G401.6 (cell line): ENCODE results near the gene PRPF40B.
"Not testable (repeated sequence)": the region's sequence is repeated elsewhere in the genome, so short reads cannot be mapped to it uniquely, and the experiment has no call there.

Experiments
- FAIRE-seq: peaks from 2 replicates; lab custom pipeline; 2012; peaks lifted over from hg19 to GRCh38; lab: Jason Lieb, UNC

PRPF40B gene

GRCh38 chr12:49623142-49623904 is at the start of gene PRPF40B:
TSS of gene PRPF40B (plus strand) at chr12:49623561. CDS start at chr12:49623591, 30 bp downstream.
- FAIRE-seq, result no peak

- no peak for FAIRE-seq
These were observed 45.6 kb upstream of the PRPF40B start for GRCh38 chr12:49577589-49578315.

- no peak for FAIRE-seq
These were observed 44.8 kb upstream of the PRPF40B start for GRCh38 chr12:49578471-49579112.

GRCh38 chr12:49580572-49581535 is 42.5 kb upstream of the PRPF40B start:
- peak; percentile 47 for FAIRE-seq

- FAIRE-seq, result no peak
These were observed 41.2 kb upstream of the PRPF40B start for GRCh38 chr12:49582201-49582600.

- no peak for FAIRE-seq
These were observed 40.5 kb upstream of the PRPF40B start for GRCh38 chr12:49582850-49583249.

- FAIRE-seq, result no peak
These were observed 39.8 kb upstream of the PRPF40B start for GRCh38 chr12:49583366-49584094.

- FAIRE-seq, result no peak
These were observed 38.8 kb upstream of the PRPF40B start for GRCh38 chr12:49584591-49584990.

- no peak for FAIRE-seq
These were observed 37.6 kb upstream of the PRPF40B start for GRCh38 chr12:49585477-49586459.

GRCh38 chr12:49587174-49587908 is 36.0 kb upstream of the PRPF40B start:
- no peak for FAIRE-seq

- no peak for FAIRE-seq
These were observed 35.1 kb upstream of the PRPF40B start for GRCh38 chr12:49588281-49588680.

- no peak for FAIRE-seq
These were observed 34.4 kb upstream of the PRPF40B start for GRCh38 chr12:49588721-49589516.

GRCh38 chr12:49598527-49598926 is 24.8 kb upstream of the PRPF40B start:
- no peak for FAIRE-seq

- FAIRE-seq, result no peak
These were observed 23.4 kb upstream of the PRPF40B start for GRCh38 chr12:49599961-49600360.

- no peak for FAIRE-seq
These were observed 19.6 kb upstream of the PRPF40B start for GRCh38 chr12:49603721-49604120.

- no peak for FAIRE-seq
These were observed 18.5 kb upstream of the PRPF40B start for GRCh38 chr12:49604856-49605255.

GRCh38 chr12:49605539-49605938 is 17.8 kb upstream of the PRPF40B start, which contains the start of gene FAM186B:
TSS of gene FAM186B (minus strand) at chr12:49605639. CDS start at chr12:49605477, 162 bp downstream.
- FAIRE-seq, result not testable (repeated sequence)
